GM13976 (cell line): ENCODE data around the gene NKAIN2.

Source experiments
- DNase-seq: peaks from one replicate; pipeline ENCODE4 v3.0.0; 2012; ENCODE audit warnings: low spot score
- CTCF ChIP-seq: IDR thresholded peaks from 2 replicates; pipeline ENCODE4 v1.5.1; 2012; ENCODE audit warnings: borderline replicate concordance, mild to moderate bottlenecking; ENCODE audit not compliant: insufficient read depth; ENCODE audit errors: extremely low read depth, missing control alignments, control extremely low read depth
- in situ Hi-C: fragments of 300-500 bp; cut with MboI; formaldehyde crosslinking; loops from one replicate; pipeline ENCODE4 v1.12.0; 2022; ENCODE audit warnings: low sequenced_read_pairs, mixed read lengths, inconsistent platforms; ENCODE audit not compliant: unreplicated experiment

NKAIN2 gene

GRCh38 chr6:124520514-124520913 lies 716.8 kb downstream of the NKAIN2 start:
- no peak for DNase-seq
- in situ Hi-C loops: no loop called here
- TF ChIP-seq CTCF: no peak

- in situ Hi-C loops: no loop called here
- TF ChIP-seq CTCF: no peak
- DNase-seq: no peak
These were observed 718.7 kb downstream of the NKAIN2 start for GRCh38 chr6:124522335-124522734.

GRCh38 chr6:124524491-124525200 lies 721.0 kb downstream of the NKAIN2 start:
- DNase-seq: no peak
- in situ Hi-C loops: no loop called here
- no peak for TF ChIP-seq CTCF

- no peak for TF ChIP-seq CTCF
- in situ Hi-C loops: no loop called here
- no peak for DNase-seq
These were observed 727.3 kb downstream of the NKAIN2 start for GRCh38 chr6:124530926-124531325.

- no peak for DNase-seq
- in situ Hi-C loops: no loop called here
- TF ChIP-seq CTCF: no peak
These were observed 731.6 kb downstream of the NKAIN2 start for GRCh38 chr6:124535299-124535698.

- DNase-seq: no peak
- no peak for TF ChIP-seq CTCF
- in situ Hi-C loops: no loop called here
These were observed 732.1 kb downstream of the NKAIN2 start for GRCh38 chr6:124535746-124536145.
